ENCODE results near the gene EFNA2. TPM values are rescaled to one million over a fixed set of nuclear protein-coding genes. Genes with fewer than 3 reads are reported as not detected.
A peak's percentile ranks its signal among the peaks of the same experiment; 100 is the strongest.

The EFNA2 gene
- total and polyA plus RNA-seq, 8 donors, result 0.15 to 21.1 (median 0.55) TPM; not detected in 5

DNA sequence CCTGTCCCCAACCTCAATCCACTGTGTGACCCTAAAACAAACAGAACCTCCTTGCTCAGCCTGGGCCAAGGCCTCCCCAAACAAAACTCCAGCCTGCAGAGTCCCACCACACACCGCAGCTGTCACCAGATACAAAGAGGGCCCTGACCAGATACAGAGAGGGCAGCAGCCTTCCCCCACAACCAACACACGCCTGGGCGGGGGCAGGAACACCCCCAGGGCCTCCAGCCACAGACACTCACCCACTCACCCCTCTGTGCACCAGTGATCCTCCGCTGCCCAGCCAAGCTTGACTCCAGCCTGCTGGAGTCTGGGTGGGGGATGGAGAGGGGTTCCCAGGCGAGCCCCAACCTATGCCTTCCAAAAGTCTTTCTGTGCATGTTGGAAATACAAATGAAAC, 22.5 kb upstream of the EFNA2 start:
- peak overlapping the region; percentile 93 to 100 (median 100) for H3K27ac ChIP-seq
- H3K4me3 ChIP-seq, result no peak overlapping the region
- WGBS, 5 donors, result 47 to 75% (median 62%) methylated on average over 5 of the region's 5 CpGs
- TF ChIP-seq POLR2AphosphoS5 (IDR thresholded peaks at IDR 0.05) (no peak), EP300 (IDR thresholded peaks at IDR 0.05) (no peak), POLR2A (IDR thresholded peaks at IDR 0.05) (no peak), CTCF (IDR thresholded peaks at IDR 0.05) (no peak)
- no peak for DNase-seq
- H3K4me1 ChIP-seq, result peaks cover 79 to 95% (median 89%) of the 10 kb centered on the region in 4 donors
- no peaks in the 10 kb centered on the region for H3K9me3 ChIP-seq
- no peaks in the 10 kb centered on the region for H3K27me3 ChIP-seq
- peaks cover under 1 to 5% (median 2%) of the 10 kb centered on the region in 4 donors for H3K36me3 ChIP-seq
- intact Hi-C loops (cut with DNase I; ENCODE audit: low total_unique reads), result no loop called here

DNA sequence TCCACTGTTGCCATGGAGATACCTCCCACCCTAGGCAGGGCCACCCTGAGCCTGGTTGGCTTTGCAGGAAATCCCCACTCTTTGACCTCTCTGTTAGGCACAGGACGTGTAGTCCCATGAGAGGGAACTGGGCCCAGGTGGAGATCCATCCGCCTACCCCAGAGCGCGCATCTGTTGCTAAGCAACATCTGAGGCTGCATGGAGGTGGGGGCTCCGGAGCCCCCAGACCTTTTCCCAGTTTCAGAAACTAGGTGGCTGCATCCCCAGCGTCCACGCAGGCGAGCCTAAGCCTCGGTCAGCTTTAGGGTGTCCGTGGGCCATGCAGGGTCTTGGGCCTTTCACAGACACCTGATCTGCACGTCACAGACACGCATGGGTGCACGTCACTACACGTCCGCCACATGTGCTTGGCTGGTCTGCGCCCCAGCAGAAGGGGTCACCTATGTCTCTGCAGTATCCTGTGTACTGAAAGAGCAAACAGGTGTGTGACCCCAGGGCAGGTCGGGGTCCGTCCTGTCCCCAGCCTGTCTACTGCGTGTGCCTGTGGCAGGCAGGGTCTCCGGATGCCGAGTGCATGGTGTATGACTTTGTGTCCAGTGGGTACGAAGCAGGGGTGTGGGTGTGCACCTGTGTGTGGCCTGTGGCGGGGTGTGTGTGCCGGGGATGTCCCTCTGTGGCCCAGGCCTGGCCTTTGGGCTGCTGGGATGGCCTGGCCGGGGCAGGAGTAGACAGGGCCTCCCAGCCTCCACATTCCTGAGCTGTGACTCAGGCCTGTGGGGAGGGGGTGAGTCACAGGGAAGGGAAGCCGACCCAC, 20.7 kb upstream of the EFNA2 start:
- 68 to 79% (median 76%) methylated on average over 20 to 26 of the region's 26 CpGs for WGBS, 5 donors
- peak overlapping the region; percentile 22 to 100 (median 100) for H3K27ac ChIP-seq
- intact Hi-C loops (cut with DNase I; ENCODE audit: low total_unique reads), result no loop called here
- no peaks in the 10 kb centered on the region for H3K9me3 ChIP-seq
- peak overlapping the region in 1 of 4 donors; percentile 61 for H3K4me3 ChIP-seq
- H3K36me3 ChIP-seq, result no peaks in the 10 kb centered on the region
- peaks cover 71 to 85% (median 82%) of the 10 kb centered on the region in 4 donors for H3K4me1 ChIP-seq
- TF ChIP-seq EP300 (IDR thresholded peaks at IDR 0.05) (no peak), POLR2AphosphoS5 (IDR thresholded peaks at IDR 0.05) (peak in 2 of 3 donors; percentile 9 to 47)
- DNase-seq, result peak; percentile 73 to 88
- no peaks in the 10 kb centered on the region for H3K27me3 ChIP-seq

GRCh38 chr19:1265615-1266128, 20.0 kb upstream of the EFNA2 start:
- no peaks in the 10 kb centered on the region for H3K27me3 ChIP-seq
- 2 to 31% (median 13%) methylated on average over 15 to 28 of the region's 28 CpGs for WGBS, 5 donors
- peaks cover 0 to 3% (median under 1%) of the 10 kb centered on the region in 4 donors for H3K36me3 ChIP-seq
- TF ChIP-seq POLR2AphosphoS5 (IDR thresholded peaks at IDR 0.05) (peak in 2 of 3 donors; percentile 12 to 22), CTCF (IDR thresholded peaks at IDR 0.05) (no peak)
- H3K9me3 ChIP-seq, result no peaks in the 10 kb centered on the region
- peak overlapping the region; percentile 80 to 100 (median 100) for H3K27ac ChIP-seq
- peak in 1 of 2 donors; percentile 78 for DNase-seq
- H3K4me3 ChIP-seq, result peak overlapping the region; percentile 44 to 61 (median 50)
- intact Hi-C loops (cut with DNase I; ENCODE audit: low total_unique reads), result loop anchor here (2.0 kb wide), 1 partner anchor 21 kb away; no protein-coding TSS in a partner anchor
- peaks cover 71 to 85% (median 82%) of the 10 kb centered on the region in 4 donors for H3K4me1 ChIP-seq

GRCh38 chr19:1266129-1266915, 19.4 kb upstream of the EFNA2 start:
- Histone ChIP-seq H3K27ac (peak overlapping the region; percentile 80 to 100 (median 100)), H3K9me3 (no peaks in the 10 kb centered on the region), H3K4me1 (peaks cover 74 to 89% (median 84%) of the 10 kb centered on the region in 4 donors), H3K4me3 (peak overlapping the region; percentile 44 to 61 (median 50)), H3K36me3 (peaks cover 6 to 9% (median 6%) of the 10 kb centered on the region in 4 donors), H3K27me3 (no peaks in the 10 kb centered on the region)
- no peak for TF ChIP-seq EP300 (IDR thresholded peaks at IDR 0.05)
- peak in 2 of 3 donors; percentile 28 to 68 for TF ChIP-seq POLR2AphosphoS5 (IDR thresholded peaks at IDR 0.05)
- no peak for TF ChIP-seq POLR2A (IDR thresholded peaks at IDR 0.05)
- no peak for TF ChIP-seq CTCF (IDR thresholded peaks at IDR 0.05)
- 1 to 10% (median 3%) methylated on average over 25 to 84 of the region's 84 CpGs for WGBS, 5 donors
- intact Hi-C loops (cut with DNase I; ENCODE audit: low total_unique reads), result loop anchor here (2.0 kb wide), 1 partner anchor 22 kb away; no protein-coding TSS in a partner anchor
- DNase-seq, result peak; percentile 89 to 93

Data from stomach (tissue), 9 donors.